PC-9 (cell line): ENCODE results near the gene GLTP. TPM values are rescaled to one million over a fixed set of nuclear protein-coding genes. Genes with fewer than 3 reads are reported as not detected.
"Not testable (repeated sequence)": the region's sequence is repeated elsewhere in the genome, so short reads cannot be mapped to it uniquely, and the experiment has no call there.

Source experiments
- BruUV-seq: library from RNA; stranded (reverse); fragments of 400-500 nt; replicated peaks from 2 replicates; lab custom pipeline; 2021; lab: Mats Ljungman, UMichigan
- CTCF ChIA-PET: fragments of 300-600 bp; sonication (Branson Sonifier 250); formaldehyde crosslinking; loops from one replicate; lab custom pipeline; 2022; ENCODE audit warnings: antibody characterized with exemption; lab: Charles Lee
- POLR2A ChIA-PET: fragments of 300-600 bp; sonication (Branson Sonifier 250); formaldehyde crosslinking; loops from one replicate; lab custom pipeline; 2022; ENCODE audit warnings: antibody characterized with exemption; ENCODE audit not compliant: unreplicated experiment; lab: Charles Lee
- DNase-seq, 2 experiments: peaks; one replicate each; pipeline versions ENCODE4 v3.0.0 to v3.0.0-alpha.2; 2015 to 2022; ENCODE audit warnings: mixed read lengths in 1 of 2
- H2AFZ ChIP-seq: fragments of 200-600 bp; sonication (generic); 2 replicates; pipeline ENCODE4 v1.8.1; 2017; ENCODE audit warnings: antibody characterized with exemption
- H3F3A ChIP-seq: fragments of 200-600 bp; sonication (generic); 2 replicates; pipeline ENCODE4 v1.8.1; 2017; ENCODE audit warnings: antibody characterized with exemption, mild to moderate bottlenecking, low read depth; ENCODE audit not compliant: insufficient read depth
- H3K27ac ChIP-seq: fragments of 200-600 bp; sonication (generic); 2 replicates; pipeline ENCODE4 v1.6.1; 2016; ENCODE audit warnings: mixed run types
- H3K27me3 ChIP-seq: fragments of 200-600 bp; sonication (generic); 2 replicates; pipeline ENCODE4 v1.6.1; 2016; ENCODE audit warnings: low read depth, mixed run types; ENCODE audit not compliant: insufficient read depth
- H3K36me3 ChIP-seq: fragments of 200-600 bp; sonication (generic); 2 replicates; pipeline ENCODE4 v1.6.1; 2016; ENCODE audit warnings: low read depth, mixed run types
- H3K4me1 ChIP-seq: fragments of 200-600 bp; sonication (generic); replicated peaks from 2 replicates; pipeline ENCODE4 v1.6.1; 2016; ENCODE audit warnings: mixed run types; ENCODE audit not compliant: insufficient read depth
- H3K4me2 ChIP-seq: fragments of 200-600 bp; sonication (generic); 2 replicates; pipeline ENCODE4 v1.6.1; 2017; ENCODE audit warnings: mixed run types
- H3K4me3 ChIP-seq: fragments of 200-600 bp; sonication (generic); 2 replicates; pipeline ENCODE4 v1.6.1; 2016; ENCODE audit warnings: mixed run types
- H3K79me2 ChIP-seq: fragments of 200-600 bp; sonication (generic); 2 replicates; pipeline ENCODE4 v1.6.1; 2017; ENCODE audit warnings: low read depth, mixed run types
- H3K9me2 ChIP-seq: fragments of 200-600 bp; sonication (generic); 2 replicates; pipeline ENCODE4 v1.8.1; 2017; ENCODE audit warnings: mild to moderate bottlenecking; ENCODE audit not compliant: insufficient read depth
- H3K9me3 ChIP-seq: fragments of 200-600 bp; sonication (generic); 2 replicates; pipeline ENCODE4 v1.8.1; 2016; ENCODE audit warnings: low read depth; ENCODE audit not compliant: insufficient read depth
- H4K20me1 ChIP-seq: fragments of 200-600 bp; sonication (generic); 2 replicates; pipeline ENCODE4 v1.8.1; 2017; ENCODE audit not compliant: insufficient read depth
- EZH2 ChIP-seq: fragments of 200-600 bp; sonication (generic); IDR thresholded peaks from 2 replicates; pipeline ENCODE4 v1.8.0; 2017; ENCODE audit warnings: antibody characterized with exemption, low read depth
- intact Hi-C: fragments of 100-400 bp; cut with micrococcal nuclease; formaldehyde crosslinking; loops from one replicate; pipeline ENCODE4 v1.10.0; 2022; ENCODE audit not compliant: unreplicated experiment
- total RNA-seq: library from RNA; stranded (reverse); gene quantifications from 2 replicates; pipeline ENCODE4 v1.2.3, GENCODE V29; 2021
- TF ChIP-seq, protein P1 (sequence below): fragments of 200-600 bp; sonication (generic); conservative IDR thresholded peaks from 2 replicates; pipeline ENCODE4 v1.6.1; 2017; ENCODE audit warnings: mixed run types, antibody characterized with exemption, mild to moderate bottlenecking, moderate library complexity

Gene GLTP
- total RNA-seq, 1 experiment from 2014 or later, result 30.3 TPM

DNA sequence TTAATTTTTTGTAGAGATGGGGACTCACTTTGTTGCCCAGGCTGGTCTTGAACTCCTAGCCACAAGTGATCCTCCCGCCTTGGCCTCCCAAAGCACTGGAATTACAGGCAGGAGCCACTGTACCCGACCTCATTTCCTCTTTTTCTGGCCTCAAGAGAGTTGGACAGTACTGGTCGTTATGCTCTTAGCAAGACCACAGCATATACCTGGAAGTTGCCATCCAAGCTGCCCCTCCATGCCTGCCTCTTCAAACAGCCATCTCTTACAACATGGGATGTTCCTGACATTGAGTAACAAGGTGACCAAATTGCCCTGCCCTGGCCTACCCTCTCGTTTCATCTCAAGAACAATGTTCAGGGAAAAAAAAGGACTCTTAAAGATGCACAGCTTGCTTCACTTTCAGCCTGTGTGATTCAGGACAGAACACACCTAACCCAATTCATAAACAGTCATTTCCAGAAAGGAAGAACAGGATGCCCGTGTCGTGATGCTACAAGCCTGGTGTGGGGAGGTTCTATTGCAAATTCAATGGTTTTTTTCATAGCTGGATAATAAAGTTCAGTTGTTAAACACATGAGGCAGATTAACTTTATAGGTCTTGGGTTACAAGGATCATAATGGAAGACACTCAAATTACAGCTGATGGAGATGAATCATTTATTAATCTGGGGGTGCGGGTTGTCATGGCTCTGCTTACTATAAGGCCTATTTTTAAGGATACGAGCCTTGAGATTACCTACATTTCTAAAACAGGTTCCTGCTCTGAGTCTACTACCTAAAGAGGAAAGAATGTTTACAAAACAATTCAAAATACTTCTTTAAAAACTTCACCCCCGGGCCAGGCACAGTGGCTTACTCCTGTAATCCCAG, 11.9 kb downstream of the GLTP start:
- intact Hi-C loops, result no loop called here
- no peaks in the 10 kb centered on the region for H3K9me3 ChIP-seq
- no peaks in the 10 kb centered on the region for H3K27me3 ChIP-seq
- H3K9me2 ChIP-seq, result no peaks in the 10 kb centered on the region
- H2AFZ ChIP-seq, result no peak overlapping the region
- DNase-seq, result no peak
- peaks cover 32% of the 10 kb centered on the region for H3K4me1 ChIP-seq
- no peaks in the 10 kb centered on the region for H4K20me1 ChIP-seq
- no peak overlapping the region for H3K27ac ChIP-seq
- BruUV-seq, result no TSS peak
- CTCF ChIA-PET, result interaction anchor here (0.6 kb wide), 1 partner anchor 30 kb away, joined by 9 read pairs; no protein-coding TSS in a partner anchor
- H3K79me2 ChIP-seq, result peaks cover 19% of the 10 kb centered on the region
- H3K4me2 ChIP-seq, result no peak overlapping the region
- POLR2A ChIA-PET, result no interaction called here
- H3K36me3 ChIP-seq, result 0 out of 2 replicates have a peak, but pooled peaks cover 5% of the 10 kb centered on the region
- TF ChIP-seq EZH2, result no peak
- TF ChIP-seq, protein P1, sequence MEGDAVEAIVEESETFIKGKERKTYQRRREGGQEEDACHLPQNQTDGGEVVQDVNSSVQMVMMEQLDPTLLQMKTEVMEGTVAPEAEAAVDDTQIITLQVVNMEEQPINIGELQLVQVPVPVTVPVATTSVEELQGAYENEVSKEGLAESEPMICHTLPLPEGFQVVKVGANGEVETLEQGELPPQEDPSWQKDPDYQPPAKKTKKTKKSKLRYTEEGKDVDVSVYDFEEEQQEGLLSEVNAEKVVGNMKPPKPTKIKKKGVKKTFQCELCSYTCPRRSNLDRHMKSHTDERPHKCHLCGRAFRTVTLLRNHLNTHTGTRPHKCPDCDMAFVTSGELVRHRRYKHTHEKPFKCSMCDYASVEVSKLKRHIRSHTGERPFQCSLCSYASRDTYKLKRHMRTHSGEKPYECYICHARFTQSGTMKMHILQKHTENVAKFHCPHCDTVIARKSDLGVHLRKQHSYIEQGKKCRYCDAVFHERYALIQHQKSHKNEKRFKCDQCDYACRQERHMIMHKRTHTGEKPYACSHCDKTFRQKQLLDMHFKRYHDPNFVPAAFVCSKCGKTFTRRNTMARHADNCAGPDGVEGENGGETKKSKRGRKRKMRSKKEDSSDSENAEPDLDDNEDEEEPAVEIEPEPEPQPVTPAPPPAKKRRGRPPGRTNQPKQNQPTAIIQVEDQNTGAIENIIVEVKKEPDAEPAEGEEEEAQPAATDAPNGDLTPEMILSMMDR, result no peak
- H3K4me3 ChIP-seq, result no peak overlapping the region
- peaks cover 28% of the 10 kb centered on the region for H3F3A ChIP-seq

DNA sequence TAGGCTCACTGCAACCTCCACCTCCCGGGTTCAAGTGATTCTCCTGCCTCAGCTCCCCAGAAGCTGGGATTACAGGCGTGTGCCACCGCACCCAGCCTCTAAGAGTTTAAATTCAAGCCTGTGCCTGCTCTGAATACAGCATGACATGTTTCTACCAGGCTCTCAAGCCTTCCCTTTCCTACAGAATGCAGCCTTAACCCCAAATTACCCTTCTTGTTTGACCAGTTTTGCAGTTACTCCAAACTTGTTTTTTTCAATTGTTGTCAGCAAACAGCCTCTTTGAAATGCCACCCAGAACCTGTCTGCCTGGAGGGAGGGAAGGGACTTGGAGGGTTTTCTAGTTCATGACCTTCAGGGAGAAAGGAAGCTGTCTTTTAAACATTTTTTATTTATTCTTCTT, 15.4 kb downstream of the GLTP start:
- peaks cover 20% of the 10 kb centered on the region for H3K79me2 ChIP-seq
- peaks cover 28% of the 10 kb centered on the region for H3F3A ChIP-seq
- no peak overlapping the region for H2AFZ ChIP-seq
- H4K20me1 ChIP-seq, result no peaks in the 10 kb centered on the region
- H3K27me3 ChIP-seq, result no peaks in the 10 kb centered on the region
- no peak overlapping the region; the same call in 1 of the 2 replicates for H3K4me3 ChIP-seq
- DNase-seq, result peak; percentile 51 to 93
- no peaks in the 10 kb centered on the region for H3K9me2 ChIP-seq
- ChIA-PET POLR2A (no interaction called here), CTCF (interaction anchor here (0.5 kb wide), 1 partner anchor 63 kb away, joined by 6 read pairs; no protein-coding TSS in a partner anchor)
- peak overlapping the region; percentile 77 for H3K4me2 ChIP-seq
- intact Hi-C loops, result loop anchor here (1.0 kb wide), 1 partner anchor 10 kb away; no protein-coding TSS in a partner anchor
- BruUV-seq, result no TSS peak
- peak overlapping the region; percentile 74 for H3K27ac ChIP-seq
- no peaks in the 10 kb centered on the region for H3K9me3 ChIP-seq
- no peaks in the 10 kb centered on the region for H3K36me3 ChIP-seq
- H3K4me1 ChIP-seq, result peaks cover 37% of the 10 kb centered on the region
- no peak for TF ChIP-seq EZH2
- TF ChIP-seq, protein P1, result no peak

DNA sequence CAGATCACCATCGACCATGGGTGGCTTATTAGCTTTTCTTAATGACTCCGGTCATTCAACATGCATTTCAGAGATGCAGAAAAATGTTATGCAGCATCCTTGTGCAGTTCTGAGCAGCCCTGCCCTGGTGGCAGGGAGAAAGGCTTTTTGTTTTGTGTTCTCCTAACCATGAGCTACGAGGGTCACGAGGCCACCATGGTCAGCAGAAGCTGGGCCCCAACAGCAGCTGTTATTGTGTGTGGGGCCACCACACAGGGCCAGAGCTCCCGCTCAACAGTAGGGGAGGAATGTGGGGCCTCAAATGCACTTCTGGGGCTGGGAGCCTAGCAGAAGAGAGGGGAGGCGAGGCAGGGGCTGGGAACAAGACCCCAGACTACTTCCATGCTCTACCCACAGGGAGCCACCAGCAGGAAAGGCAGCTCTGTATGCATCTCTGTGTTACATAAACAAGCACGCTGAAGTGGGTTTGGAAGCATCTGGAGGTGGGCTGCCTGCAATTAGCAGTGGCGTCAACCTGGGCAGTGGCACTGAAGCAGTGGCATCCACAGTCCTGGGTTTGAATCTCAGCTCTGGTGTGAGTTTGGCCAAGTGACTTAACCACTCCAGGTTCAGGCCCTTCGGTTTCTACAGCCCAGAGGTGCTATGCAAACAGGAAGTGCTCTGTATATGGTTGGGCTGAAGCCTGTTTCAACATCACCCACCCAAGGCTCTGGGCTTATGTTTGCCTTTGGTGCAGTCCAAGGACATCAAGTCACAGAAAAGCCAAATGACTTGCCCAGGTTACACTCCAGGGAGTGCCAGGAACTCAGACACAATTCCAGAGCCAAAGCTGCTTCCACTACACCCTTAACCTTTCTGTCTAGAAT, 16.3 kb downstream of the GLTP start:
- CTCF ChIA-PET, result interaction anchor here (0.7 kb wide), 1 partner anchor 31 kb away, joined by 4 read pairs; no protein-coding TSS in a partner anchor

DNA sequence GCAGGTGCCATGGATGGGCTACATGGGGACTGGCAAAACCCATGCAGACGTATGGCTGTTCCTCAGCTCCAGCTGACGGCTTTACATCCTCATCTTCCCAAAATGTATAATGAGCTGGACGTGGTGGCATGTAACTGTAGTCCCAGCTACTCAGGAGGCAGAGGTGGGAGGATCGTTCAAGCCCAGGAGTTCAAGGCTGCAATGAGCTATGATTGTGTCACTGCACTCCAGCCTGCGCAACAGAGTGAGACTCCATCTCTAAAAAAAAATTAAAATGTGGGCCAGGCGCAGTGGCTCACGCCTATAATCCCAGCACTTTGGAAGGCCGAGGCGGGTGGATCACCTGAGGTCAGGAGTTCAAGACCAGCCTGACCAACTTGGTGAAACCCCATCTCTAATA, 17.9 kb downstream of the GLTP start:
- H3K27me3 ChIP-seq, H2AFZ ChIP-seq, BruUV-seq, H4K20me1 ChIP-seq, H3K36me3 ChIP-seq, POLR2A ChIA-PET, H3K4me2 ChIP-seq, CTCF ChIA-PET, H3K27ac ChIP-seq, DNase-seq, intact Hi-C loops, H3K4me3 ChIP-seq, H3K9me2 ChIP-seq, H3K9me3 ChIP-seq: not testable (repeated sequence)
- H3K4me1 ChIP-seq, result peaks cover 37% of the 10 kb centered on the region
- peaks cover 20% of the 10 kb centered on the region for H3K79me2 ChIP-seq
- H3F3A ChIP-seq, result peaks cover 28% of the 10 kb centered on the region

More for the DNA sequence above, 16.3 kb downstream of the GLTP start:
- DNase-seq, result peak in 1 of 2 experiments; percentile 87
- peaks cover 28% of the 10 kb centered on the region for H3F3A ChIP-seq
- BruUV-seq, result no TSS peak
- H4K20me1 ChIP-seq, result no peaks in the 10 kb centered on the region
- intact Hi-C loops, result no loop called here
- H3K27ac ChIP-seq, result peak overlapping the region; percentile 74
- H3K79me2 ChIP-seq, result peaks cover 20% of the 10 kb centered on the region
- H3K9me2 ChIP-seq, result no peaks in the 10 kb centered on the region
- no peak overlapping the region for H2AFZ ChIP-seq
- peaks cover 37% of the 10 kb centered on the region for H3K4me1 ChIP-seq
- TF ChIP-seq, protein P1, result no peak
- TF ChIP-seq EZH2, result no peak
- POLR2A ChIA-PET, result interaction anchor here (0.6 kb wide), 1 partner anchor 291 kb away, joined by 3 read pairs; the partner anchor contains the start of genes MMAB and MVK
- peak overlapping the region; percentile 45 for H3K4me3 ChIP-seq
- H3K27me3 ChIP-seq, result no peaks in the 10 kb centered on the region
- no peaks in the 10 kb centered on the region for H3K9me3 ChIP-seq
- H3K4me2 ChIP-seq, result peak overlapping the region; percentile 77
- H3K36me3 ChIP-seq, result no peaks in the 10 kb centered on the region
